ENCODE data around the gene SGCA.

The SGCA gene

DNA sequence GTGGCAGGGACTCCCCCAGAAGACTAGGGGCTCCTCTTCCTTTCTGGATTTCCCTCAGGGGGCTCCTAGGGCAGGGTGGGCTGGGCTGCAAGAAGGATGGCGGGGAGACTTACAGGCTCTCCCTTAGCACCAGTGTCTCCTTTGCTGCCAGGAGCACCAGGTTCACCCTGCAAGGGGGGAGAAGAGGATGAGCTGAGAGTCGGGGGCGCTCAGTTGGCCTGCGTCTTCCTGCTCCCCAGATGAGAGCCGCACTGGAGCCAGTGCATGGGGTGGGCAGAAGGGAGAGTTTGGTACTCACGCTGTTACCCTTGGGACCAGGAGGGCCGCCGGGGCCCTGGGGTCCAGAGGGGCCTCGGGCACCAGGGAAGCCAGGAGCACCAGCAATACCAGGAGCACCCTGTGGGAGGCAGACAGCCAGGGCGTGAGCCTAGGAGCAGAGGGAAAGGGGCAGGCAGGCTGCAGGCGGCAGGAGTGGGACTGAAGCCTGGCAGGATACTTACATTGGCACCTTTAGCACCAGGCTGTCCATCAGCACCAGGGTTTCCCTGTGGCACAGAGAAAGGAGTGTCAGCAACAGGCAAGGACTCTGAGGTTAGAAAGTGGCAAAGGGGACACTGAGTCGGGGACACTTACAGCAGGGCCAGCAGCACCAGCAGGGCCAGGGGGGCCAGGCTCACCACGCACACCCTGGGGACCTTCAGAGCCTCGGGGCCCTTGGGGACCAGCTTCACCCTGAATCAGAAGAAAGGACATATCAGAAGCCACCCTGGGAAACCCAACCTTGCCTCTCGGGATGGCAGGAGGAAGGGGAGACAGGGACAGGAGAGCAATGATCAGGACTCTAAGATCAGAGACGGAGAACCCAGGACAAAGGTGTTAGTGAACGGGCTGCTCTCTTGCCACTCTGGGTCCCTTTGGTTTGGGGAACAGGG, 29.4 kb downstream of the SGCA start:
- no peak for DNase-seq (ENCODE audit: low spot score)

DNA sequence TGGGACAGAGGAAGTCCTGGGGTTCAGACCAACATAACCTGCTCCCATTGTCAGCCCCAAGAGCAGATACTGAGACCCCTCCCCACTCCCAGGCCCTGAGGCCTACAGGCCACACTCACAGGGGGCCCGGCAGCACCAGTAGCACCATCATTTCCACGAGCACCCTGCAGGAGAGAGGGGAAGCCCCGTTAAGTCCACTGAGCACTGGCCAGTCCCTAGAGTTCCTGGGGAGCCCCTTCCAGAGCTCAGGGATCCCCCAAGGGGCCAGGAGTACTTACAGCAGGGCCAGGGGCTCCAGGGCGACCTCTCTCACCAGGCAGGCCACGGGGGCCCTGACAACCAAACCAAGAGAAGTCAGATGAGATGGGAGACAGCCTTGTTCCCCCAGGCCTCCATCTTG, 30.2 kb downstream of the SGCA start:
- no peak for DNase-seq (ENCODE audit: low spot score)

DNA sequence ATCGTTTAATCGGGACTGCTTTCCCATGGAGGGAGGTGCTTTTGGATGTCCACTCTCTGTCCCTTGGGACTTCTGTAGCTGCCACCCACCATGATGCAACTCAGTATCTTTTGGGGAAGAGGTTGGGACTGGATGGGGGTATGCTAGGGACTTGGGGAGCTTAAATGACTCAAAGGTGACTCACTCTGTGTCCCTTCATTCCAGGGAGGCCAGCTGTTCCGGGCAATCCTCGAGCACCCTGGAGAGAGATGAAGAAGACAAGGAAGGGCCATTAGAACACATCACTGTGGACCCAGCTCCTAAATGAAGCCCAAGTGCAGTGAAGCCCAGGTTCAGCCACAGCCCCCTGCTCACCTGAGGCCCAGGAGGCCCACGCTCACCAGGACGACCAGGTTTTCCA, 31.0 kb downstream of the SGCA start:
- no peak for DNase-seq (ENCODE audit: low spot score)

DNA sequence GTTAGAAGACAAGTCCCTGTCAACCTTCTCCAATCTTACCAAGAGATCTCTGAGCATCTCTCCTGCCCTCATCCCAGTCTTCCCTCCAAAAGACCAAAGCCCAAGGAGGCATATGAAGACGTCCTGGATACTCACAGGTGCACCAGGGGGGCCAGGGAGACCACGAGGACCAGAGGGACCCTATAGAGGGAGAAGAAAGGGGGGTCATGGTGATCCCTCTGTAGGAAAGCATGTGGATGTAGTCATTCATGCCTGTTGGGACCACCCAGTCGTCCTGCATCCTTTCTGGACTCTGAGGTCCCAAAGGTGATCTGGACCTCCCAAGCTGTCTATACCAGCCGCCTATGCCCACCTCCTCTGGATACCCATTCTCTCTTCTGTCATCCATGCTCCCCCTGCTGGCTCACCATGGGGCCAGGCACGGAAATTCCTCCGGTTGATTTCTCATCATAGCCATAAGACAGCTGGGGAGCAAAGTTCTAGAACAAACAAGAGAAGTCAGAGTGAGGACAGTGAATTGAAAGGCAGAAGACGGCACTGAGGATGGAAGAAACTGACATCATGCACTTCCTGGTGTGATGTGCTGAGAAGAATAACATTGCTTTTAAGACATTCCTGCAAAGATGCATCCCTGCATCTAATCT, 32.3 kb downstream of the SGCA start:
- peak; percentile 31 for DNase-seq (ENCODE audit: low spot score)

DNA sequence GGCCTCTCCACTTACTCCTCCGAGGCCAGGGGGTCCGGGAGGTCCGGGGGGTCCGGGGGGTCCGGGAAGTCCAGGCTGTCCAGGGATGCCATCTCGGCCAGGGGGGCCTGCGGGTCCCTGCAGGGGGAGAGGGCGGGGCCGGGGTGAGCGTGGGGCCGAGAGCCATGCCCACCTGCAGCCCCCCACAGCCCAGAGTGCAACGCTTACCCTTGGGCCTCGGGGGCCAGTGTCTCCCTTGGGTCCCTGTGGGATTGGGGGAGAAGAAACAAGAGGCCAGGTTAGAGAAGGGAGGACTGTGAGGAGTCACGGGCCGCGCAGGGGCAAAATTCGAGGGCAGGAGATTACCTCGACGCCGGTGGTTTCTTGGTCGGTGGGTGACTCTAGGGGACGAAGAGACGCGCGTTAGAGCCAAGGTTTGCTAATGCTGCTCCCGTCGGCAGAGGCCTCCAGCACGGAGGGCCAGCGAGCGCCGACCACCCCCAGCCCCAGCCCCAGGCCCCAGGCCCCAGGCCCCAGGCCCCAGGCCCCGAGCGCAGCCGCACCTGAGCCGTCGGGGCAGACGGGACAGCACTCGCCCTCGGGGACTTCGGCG, 33.5 kb downstream of the SGCA start:
- no peak for DNase-seq (ENCODE audit: low spot score)

DNA sequence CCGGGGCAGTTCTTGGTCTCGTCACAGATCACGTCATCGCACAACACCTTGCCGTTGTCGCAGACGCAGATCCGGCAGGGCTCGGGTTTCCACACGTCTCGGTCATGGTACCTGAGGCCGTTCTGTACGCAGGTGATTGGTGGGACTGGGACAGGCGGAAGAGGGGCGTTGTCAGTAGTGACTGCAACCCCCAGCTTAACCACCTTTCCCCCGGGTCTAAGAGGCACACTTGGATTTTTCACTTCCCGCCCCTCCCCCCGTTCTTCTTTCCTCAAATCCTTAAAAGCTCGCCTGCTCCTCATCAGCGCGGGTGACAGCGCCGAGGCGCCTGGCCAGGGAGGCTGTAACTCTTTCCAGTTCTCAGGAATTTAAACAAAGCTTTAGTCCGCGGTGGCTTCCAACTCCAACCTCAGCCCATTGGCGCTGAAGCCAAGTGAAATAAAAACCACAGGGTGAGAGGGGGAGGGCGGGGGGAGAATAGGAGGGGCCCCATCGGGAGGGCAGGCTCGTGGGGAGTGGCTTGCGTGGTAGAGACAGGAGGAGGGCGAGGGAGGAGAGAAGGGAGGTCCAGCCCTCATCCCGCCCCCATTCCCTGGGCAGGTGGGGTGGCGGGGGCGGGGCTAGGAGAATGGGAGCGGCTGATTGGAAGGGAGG, 34.1 kb downstream of the SGCA start:
- peak; percentile 31 for DNase-seq (ENCODE audit: low spot score)

DNA sequence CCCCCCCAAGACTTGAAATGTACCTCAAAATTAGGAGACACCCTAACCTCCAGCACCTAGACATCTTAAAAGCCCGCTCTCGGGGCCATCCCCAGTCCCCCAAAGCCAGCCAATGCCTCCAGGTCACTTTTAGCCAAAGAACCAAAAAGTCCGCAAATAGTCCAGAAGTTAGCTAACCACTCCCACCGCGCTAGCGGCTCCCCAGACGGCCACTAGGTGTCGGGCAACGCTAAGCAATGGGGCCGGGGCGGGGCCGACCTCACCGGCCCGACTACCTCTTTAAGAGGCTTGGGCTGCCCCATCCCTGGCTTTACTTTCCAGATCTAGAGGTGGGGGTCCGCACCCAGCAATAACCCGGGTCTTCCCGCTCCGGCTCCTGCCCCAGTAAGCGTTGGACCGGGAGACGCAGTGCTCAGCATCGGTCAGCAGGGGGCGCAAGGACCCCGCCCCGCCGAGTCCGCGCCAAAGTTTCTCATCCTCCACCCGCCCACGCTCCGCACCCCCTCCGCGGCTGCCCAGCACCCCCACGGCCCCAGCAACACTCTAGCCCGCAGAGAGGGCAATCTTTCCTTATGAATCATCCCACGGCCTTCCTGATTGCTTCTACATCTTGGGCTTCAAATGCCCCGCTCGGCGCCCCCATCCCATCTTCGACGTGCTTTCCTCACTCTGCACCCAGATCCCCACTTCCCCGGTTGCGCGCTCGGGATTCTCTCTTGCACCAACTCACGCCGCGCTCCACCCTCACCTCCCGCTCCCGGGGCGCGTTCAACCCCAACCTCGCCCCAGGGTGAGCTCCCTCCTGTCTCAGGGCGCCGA, 34.9 kb downstream of the SGCA start:
- DNase-seq (ENCODE audit: low spot score), result peak; percentile 58

DNA sequence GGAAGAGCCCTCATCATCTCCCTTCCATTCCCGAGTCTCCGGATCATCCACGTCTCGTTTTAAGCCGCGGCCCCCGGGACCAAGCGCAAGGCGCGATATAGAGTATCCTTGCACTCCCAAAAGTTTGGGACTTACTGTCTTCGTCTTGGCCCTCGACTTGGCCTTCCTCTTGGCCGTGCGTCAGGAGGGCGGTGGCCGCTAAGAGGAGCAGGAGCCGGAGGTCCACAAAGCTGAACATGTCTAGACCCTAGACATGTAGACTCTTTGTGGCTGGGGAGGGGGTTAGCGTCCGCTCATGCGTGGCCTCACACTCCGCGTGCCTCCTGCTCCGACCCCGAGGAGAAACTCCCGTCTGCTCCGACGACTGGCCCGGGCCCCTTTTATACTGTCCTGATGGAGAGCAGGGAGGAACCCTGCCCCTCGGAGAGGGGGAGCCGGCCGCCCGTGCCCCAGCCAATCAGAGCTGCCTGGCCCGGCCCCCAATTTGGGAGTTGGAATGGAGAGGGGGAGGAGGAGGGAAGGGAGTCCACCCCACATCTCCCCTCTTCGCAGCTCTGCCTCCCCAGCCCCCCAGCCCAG, 35.6 kb downstream of the SGCA start, which contains the start of gene COL1A1:
Gene COL1A1 (minus strand): TSS at position 356 of the 579 bp plus-strand sequence. CDS start 118 bp downstream, at position 238.
- no peak for DNase-seq (ENCODE audit: low spot score)

DNA sequence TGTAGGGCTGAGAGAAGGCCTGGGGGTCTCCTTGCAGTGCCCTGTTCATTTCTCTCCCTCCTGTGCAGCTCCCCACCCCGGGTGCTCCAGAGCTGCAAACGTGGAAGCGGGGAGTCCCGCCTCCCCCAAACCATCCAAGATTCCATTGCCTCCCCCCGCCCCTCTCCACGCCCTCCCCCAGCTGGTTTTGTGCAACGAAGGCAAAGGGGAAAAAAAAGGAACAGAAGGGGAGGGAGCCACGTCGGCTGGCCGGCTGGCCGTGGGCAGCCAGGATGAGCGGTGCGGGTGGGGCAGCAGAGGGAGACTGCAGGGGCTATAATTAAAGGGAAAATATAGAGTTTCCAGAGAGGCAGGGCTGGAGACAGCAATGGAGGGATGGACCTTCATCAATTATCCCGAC, 37.3 kb downstream of the SGCA start:
- DNase-seq (ENCODE audit: low spot score), result no peak

DNA sequence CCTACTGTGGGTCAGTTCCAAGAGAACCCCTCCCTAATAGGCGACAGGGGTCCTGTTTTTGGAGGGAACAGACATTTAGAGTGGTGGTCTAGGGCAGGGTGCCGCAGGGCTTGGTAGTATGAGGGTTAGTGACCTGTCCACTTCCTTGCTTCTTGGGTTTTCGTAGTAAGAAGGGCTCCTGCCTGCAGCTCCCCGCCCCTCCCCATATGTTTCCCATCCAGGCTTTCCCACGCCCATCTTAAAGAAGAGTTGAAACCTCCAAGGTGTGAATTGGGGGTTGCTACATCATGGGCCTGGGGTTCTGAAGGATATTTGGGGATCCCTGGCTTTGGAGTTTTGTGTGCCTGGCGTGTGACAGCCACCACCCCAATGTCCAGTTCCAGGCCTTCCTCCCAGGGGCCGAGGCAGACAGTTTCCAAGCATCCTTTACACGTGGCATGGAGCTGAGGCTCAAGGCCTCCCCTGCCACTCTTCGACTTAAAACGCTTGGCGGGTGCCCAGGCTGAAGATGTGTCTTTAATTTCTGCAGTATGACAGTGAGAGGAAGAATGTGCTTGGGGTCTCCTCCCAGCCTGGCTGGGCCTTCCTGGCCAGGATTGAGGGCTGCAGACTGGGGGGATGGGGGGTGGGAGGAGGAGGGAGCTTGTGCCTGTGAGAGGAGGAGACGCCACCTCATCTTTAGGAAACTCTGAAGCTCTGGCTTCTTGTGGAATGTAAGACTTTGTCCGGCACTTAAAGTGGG, 38.0 kb downstream of the SGCA start:
- DNase-seq (ENCODE audit: low spot score), result no peak

DNA sequence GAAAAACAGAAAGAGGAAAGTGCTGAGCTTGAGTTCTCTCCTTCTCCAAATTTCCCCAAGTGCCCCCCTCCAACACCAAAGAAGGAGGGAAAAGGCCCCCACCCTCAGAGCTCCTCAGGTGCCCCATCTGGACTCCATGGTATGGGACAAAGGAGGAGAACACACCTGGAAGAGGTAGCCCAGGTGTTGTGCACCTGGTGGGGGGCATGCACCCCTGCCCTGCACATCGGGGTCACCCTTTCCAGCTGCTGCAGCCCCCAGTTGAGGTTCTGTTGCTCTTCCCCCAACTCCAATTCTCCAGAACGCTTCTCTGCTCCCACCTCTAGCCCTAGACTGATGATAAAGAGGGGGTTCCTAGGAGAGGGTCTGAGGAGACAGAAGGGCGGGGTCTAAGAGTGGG, 38.6 kb downstream of the SGCA start:
- no peak for DNase-seq (ENCODE audit: low spot score)

DNA sequence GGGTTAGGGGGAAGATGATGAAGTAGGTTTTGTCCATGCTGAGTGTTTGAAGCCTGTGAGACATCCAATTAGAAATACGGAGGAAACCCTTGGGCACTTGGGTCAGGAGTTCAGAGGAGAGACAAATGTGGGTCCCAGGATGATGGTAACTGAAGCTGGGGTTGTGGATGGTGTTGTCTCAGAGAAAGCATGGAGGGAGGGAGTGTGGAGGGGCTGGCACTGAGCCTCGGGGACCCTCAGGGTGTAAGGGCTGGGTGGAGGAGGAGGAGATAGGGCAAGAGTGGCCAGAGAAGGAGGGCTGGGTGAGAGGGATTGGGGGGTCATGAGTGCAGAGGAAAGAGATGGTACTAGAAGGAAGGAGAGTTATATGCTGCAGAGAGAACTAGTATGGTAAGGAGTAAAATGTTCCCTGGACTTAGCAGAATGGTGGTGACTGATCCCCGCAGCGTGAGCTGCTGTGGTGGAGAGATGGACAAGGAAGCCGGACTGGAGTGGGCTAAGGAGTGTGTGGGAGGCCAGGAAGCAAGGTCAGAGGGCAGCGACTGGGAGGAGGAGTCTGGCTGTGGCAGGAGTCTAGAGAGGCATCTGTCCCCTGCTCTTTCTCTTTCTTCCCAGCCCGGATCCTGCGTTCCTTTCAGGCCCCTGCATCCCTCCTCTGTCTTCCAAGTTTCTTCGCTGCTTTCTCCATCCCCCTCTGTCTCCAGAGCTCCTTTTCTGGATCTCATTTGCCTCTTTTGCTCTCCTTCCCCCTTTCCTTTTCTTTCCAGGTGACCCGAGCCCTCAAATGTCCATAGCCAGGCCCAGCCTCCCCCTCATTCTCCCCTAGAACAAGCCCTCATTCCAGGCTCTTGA, 39.5 kb downstream of the SGCA start:
- no peak for DNase-seq (ENCODE audit: low spot score)

DNA sequence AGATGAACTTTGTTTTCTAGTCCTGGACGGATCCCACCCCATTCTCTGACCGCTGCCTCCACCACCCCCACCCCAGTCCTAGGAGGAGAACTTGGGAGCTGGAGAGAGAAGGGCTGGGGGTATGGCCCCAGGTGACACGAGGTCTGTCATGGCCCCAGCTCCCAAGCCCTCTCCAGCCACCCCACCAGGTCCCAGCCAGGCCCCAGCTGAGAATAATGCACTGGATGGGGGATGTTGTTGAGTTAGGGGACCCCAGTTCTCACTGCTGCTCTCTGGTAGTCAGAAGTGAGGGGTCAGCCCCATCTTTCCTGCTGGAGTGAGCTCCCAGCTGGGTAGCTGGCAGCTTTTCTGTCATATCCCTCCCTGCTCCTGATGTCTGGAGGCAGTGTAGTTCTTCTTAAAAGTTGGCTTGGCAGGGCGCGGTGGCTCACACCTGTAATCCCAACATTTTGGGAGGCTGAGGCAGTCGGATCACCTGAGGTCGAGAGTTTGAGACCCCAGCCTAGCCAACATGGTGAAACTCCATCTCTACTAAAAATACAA, 40.2 kb downstream of the SGCA start:
- DNase-seq (ENCODE audit: low spot score), result no peak

DNA sequence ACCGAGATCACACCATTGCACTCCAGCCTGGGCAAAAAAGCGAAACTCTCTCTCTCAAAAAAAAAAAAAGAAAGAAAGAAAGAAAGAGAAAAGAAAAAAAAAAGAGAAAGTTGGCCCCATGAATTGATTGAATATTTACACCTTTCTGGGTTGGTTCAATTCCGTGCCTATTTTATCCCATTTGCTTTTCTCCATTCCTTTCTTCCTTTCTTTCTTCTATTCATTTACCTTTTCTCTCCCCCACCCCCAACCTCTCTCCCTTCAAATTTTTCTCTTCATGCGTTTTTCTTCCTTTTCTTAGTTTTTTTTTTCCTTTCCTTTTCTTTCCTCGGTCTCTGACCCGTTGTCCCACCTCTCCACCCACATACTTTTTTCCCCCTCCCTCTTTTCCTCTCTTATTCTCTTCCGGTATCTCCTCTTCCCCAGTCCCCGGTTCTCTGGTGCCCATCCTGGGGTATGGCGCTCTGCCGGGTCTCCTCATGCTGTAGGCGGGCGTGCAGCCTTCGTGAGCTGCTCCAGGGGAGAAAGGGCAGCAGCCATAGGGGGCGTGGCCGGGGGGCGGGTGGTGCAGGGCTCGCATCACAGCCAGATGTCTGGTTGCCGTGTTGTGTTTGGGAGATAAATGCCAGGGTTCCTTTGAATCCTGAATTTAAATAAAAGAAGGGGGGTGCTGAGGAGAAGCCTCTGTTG, 40.9 kb downstream of the SGCA start:
- DNase-seq (ENCODE audit: low spot score), result no peak

DNA sequence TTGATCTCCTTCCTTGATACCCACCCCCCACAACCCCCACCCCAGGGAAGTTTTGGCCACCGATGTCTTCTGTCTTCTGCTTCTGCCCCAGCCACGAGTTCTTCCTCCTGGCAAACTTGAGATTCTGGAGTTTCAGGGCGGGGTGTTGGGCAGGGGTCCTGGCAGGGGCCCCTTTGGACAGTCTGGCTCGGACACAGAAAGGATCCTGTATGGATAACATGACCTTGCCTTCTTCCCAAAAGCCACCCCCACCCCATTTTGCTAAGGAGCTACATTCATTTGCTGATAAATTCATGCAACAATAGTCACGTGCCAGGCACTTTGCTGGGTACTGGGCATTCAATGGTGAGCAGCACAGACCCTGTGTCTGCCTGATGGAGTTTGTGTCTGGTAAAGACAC, 41.5 kb downstream of the SGCA start:
- DNase-seq (ENCODE audit: low spot score), result no peak

DNA sequence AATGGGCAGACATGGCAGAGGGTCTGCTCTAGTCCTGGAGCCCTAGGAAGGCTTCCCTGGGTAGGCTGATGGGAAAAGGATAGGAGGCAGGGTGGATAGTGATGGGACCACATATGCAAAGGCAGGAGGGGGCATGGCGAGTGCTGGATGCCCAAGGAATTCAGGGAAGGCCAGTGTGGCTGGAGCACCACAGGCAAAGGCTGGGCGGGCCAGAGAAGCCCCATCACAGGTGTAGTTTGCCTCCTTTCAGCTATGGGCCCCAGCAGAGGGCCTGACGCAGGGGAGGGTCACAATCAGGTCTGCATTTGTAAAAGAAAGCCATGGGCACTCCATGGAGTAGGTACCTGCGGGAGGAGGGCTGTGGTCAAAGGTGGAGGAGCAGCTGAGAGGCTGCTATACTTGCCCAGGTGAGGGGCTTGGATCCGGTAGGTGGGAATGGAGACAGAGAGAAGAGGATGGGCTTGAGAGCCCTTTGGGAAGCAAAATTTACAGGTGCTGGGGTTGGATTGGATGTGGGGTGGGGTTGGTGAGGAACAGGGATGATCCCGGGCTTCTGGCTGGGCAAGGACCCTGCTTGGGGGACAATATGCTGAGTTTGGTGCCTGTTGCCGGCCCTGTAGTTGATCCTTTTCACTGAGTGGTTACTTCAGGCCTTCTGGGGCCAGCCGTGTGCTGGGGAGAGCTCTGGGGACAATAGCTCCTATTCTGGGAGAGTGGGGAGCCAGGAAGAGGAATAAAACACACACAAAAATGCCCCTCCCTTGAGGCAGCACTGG, 42.2 kb downstream of the SGCA start:
- no peak for DNase-seq (ENCODE audit: low spot score)

DNA sequence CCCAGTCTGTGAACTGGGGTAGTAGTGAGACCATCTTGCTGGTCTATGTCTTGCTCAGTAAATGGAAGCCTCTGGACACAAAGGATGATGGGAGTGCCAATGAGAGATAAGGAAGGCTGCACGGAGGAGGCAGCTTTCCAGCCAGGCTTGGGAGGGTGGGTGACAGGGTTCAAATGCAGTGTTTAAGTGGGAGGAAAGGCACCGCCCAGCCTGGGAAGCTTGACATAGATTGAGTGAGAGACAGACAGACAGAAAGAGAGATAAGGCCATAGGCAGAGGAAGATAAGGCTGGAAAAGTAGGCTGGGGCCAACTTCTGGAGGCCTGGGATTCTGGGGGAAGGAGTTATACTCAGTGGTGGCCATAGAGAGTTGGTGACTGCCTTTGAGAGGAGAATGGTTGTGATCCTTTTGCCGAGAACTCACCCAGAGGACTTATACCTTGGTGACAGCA, 42.8 kb downstream of the SGCA start:
- DNase-seq (ENCODE audit: low spot score), result no peak

DNA sequence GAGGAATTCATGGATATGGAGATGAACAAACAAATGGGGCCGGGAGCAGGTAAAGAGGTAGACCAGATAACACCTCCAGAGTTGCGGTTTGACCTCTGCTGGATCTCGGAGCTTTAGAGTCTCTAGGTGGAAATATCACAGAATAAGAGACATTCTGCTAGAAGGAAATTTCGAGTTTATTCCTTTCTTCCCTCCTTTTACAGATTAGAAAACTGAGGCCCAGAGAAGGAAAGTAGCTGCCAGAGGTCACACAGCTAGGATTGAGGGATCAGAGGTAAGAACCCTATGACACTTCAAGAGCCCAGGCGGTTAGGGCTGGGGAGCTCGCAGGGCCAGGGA, 43.3 kb downstream of the SGCA start:
- DNase-seq (ENCODE audit: low spot score), result no peak
